CD1c-positive myeloid dendritic cell (primary cell): ENCODE measurements around the gene ICA1.

Source experiments
- DNase-seq: peaks from one replicate; pipeline ENCODE4 v3.0.0-alpha.2; 2016; ENCODE audit errors: extremely low spot score

Gene ICA1

DNA sequence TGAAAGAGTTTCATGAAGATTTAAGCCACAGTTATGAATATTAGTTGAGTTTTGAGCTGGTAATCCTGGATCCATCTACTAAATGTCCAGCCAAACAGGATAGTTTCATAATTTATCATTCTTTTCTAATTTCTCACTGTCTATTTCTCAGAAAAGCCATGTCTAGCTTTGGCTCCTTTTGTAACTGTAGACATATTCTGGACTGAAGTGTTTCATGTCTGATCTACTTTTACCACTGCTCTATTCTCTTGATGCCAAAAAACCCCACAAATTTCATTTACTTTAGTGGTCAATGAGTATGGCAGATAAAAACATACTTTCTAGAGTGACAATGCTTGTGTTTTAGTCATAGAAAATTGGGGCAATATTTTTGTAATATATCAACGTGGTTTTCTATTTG, 61.2 kb downstream of the ICA1 start:
- no peak for DNase-seq

DNA sequence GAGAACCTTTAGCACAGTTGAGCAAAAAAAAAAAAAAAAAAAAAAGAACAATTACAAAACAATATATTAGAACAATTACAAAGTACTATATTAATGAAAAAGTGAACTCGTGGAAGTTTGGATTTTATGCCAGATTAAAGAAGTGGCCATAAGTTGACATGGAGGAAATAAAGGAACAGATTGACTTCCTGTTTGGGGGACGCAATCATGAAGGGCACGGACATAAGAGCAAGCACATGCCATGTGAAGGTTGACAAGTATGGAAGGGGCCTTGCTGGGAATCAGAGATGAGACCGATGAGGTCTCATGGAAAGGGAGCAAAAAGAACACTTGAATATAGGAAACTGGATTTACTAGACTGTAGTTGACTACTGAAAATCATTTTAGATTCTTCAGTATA, 61.7 kb downstream of the ICA1 start:
- no peak for DNase-seq

DNA sequence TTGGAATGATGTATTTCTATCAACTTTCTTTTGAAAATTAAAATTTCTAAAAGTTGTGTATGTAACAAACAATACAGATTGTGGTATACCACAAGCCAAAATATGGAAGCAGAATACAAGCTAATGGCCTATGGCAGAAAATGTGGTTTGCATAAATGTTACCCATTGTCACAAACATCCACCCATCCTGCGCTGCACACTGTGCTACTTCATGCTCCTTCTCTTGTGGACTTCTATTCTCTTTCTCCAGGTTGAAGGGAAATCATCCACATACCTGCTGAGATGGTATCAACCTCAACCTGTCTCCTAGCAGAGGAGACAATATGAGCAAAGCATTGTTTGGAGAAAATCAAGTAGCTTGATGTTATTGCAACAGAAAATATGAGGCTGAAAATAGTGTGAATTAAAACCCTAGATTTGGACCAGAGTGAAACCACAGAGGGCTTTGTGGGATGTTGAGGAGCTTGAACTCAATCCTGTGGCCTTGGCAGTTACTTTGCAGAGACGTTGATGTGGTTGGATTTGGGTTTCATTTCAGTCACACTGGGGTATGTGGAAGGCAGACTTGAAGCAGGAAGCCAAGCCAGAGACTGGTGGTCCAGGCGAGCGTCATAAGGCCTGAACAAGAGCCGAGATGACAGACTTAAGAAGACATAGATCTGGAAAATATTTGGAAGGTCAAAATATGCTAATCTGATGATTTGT, 63.8 kb downstream of the ICA1 start:
- DNase-seq: no peak

DNA sequence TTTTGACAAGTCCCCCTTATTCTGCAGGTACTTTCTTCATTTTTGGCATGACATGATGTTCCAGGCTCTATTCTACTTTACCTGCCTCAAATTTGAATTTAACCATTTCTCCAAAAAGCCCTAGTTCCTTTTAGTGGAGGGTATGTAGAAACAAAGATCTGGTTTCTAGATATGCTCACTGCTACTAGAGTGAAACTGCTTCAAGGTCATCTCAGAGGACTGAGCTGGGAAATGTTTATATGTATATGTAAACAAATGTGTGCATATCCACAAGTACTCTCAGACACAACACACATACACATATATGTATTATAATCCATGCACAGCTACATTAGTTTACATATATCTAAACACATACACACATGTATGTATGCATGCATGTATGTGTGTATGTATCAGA, 69.1 kb downstream of the ICA1 start:
- DNase-seq: no peak

DNA sequence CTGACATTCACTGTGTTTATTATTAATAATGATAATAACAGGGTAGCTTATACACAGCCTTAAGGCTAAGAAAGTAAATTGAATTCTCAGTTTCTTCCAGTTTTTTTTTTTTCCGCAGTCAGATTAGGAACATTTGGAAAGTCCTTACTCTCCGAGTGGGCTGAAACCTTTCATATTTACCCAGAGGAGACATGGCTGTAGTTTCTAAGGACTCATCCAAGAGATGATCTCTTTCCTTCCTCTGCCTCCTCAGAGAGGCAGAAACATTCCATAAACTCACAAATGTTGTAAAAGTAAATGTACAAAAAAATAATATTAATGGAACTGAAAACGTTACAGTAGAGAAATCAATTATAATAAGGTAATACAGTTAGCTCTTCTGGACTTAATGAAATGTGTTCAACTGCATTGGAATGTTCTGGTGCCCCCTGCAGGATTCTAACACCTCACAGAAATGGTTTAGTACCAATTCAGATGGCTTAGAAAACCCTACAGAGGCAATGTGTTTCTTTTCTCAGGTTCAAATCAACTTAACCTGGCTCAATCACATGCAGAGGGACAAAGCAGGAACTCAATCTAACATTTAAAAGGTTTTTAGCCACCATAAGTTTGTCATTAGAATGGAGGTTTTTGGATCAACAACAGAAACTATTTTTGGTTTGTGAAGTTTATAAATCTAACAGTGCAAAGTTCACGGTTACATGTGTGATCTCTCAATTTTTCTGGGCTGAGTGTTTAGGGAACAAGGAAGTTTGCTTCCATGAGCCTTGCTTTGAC, 71.7 kb downstream of the ICA1 start:
- peak; percentile 69 for DNase-seq

DNA sequence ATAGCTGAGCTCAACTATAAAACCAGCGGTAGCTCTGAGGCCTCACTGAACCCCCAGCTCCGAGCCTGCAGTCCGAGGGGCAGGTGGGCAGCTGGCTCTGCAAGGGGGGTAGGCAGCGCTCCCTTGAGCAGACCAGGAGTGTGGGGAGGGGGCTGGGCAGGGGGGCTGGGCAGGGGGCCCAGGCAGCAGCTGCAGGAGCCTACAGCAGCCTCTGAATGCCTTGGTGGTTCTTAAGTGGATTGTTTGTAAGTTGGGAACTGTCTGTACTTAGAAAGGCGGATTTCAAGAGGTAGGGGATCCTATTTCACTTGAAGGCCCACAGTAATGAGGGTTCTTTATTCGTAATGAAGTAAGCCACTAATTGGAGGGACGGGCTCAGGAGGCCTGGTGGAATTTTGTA, 72.3 kb downstream of the ICA1 start:
- no peak for DNase-seq

DNA sequence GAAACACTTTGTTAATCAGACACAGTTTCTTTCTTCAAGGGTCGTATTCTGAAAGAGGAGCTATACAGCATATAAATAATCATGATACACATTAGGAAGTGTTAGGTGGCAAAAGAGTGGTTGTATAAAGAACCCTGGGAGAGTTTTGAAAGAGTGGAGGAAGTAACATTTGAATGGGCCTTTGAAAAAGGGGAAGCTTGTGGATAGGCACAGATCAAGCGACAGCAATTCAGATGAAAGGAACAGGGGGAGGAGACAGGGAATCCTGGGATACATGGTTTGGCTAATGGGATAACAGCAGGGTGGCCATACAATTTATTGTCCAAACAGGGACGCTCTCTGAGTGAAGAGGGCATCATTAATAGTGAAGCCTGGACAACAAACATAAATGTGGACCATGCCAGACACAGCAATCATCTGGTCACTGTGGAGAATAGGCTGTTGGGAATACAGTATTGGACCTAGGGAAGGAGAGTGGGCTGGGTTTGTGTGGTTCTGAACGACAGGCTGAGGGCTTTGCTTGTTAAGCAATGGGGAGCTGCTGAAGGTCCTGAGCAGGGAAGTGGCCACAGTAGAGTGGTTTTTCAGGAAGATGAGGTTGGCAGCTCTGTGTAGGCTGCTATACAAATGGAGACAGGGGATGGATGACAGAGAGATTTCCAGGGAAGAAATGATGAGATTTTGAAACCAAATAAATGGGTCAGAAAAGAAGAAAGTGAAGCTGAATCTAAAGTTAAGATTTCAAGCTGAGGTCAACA, 75.9 kb downstream of the ICA1 start:
- peak; percentile 44 for DNase-seq

DNA sequence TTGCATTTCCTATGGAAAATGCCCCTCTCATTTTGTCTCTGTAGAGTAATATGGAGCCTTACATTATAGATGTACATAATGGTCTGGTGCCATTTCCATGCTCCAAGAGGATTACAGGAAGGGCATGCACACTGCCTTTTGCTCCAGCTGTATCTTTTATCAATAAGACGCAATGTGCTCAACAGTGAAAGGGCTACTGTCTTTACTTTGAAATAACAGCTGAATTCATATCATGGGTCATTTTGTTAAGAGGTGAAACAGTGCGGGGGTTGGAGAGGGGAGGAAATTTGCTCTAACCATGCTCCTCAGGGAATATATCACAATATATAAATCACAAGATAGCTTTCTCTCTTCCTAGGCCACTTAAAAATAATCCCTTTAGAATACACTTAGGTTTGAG, 77.7 kb downstream of the ICA1 start:
- DNase-seq: no peak

DNA sequence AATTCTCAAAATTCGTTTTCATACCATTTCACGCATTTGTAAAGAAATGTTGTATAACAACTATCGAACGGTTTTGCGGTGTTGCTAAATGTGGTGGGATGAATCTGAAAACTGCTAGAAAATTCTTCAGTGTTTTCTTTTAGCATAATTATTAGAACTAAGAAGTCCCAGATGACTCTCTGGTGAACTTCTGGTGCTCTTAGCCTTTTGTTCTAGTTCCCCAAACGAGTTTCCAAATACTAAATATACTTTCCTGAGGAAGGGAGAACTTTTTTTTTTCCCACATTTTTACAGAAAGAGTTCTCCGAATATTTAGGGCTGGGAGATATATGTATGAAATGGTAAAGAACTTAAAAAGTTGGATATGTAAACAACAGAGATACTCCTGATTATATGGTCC, 82.5 kb downstream of the ICA1 start:
- DNase-seq: peak; percentile 43

DNA sequence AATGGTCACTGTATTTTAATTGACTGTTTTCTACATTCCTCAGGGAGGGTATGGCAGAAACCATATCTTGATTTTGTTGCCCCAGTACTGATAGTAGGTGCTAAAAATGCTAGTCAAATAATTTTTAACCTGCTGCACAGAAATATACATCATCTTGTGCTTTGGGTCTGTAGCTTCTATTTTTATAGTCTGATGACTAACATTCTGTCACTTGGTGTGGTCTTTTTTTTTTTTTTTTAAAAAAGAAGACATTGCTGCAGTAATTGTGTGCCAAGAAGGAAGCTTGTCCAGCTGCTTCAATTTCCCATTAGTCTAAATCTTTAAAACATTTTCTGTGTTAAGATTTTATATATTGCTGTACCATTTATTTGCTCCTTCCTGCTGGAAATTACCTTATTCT, 83.6 kb downstream of the ICA1 start:
- no peak for DNase-seq

DNA sequence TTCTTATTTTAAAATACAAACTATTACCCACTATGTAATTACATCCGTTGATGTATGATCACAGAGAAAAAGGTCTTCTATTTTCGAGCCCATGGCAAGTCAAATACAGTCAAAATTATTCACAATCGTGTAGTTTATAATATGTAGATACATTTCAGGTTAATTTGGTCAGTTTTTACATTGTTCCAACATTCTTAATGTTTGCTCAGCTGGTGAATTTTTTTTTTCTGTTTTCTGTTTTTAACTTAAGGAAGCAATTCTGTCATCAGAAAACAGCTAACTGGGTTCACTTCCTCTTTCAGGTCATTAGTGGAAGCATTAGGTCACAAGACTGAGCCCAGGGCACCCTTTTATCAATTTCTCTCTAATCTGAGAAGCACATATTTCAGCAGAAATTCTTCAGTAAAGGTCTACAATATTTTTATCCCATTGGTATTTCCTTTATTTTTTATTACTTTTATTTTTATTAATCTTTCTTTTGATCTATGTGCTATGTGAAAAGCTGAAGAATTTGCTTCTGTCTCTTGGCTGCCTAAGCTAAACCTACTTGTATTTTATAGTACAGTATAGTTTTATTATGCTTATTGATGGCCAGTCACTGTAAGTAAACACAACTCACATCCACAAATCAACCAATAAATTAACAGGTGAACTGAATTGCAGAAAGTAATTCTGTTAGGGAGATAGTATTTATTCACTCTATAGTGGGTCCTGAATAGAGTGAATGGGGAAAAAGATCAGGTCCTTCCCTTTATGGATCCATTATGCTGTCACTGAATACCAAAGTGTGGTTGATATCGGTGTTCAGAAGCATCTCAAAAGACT, 84.6 kb downstream of the ICA1 start:
- DNase-seq: peak; percentile 87

DNA sequence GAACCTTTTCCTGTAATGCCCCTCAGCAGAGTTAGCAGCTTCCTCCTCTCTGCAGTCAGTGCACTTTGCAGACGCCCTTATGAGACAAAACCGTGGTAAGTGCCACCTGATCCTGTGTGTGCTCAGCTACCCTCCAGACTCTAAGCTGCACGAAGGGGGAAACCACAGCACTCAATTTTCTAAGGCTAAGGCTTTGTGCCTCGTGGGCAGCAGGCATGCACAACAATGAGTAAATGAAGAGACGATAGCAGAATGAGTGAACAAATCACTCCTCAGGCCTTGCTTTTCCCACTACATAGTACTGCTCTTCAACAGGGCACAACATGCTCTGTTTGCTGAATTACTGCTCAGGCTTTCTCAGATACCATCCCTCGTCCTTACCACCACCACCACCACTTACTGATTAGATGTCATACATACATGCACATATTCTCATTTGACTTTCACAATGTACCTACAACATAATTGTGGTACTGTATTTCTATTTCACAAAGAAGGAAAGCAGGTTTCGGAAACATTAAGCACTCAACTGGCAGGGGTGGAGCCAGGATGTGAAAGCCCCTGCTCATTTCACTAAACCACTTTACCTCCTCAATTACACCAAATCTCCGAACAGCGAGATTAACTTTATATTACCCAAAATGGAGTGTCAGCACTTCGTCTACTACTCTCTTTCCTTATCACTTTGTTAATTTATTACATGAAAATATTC, 85.4 kb downstream of the ICA1 start:
- DNase-seq: peak; percentile 60

DNA sequence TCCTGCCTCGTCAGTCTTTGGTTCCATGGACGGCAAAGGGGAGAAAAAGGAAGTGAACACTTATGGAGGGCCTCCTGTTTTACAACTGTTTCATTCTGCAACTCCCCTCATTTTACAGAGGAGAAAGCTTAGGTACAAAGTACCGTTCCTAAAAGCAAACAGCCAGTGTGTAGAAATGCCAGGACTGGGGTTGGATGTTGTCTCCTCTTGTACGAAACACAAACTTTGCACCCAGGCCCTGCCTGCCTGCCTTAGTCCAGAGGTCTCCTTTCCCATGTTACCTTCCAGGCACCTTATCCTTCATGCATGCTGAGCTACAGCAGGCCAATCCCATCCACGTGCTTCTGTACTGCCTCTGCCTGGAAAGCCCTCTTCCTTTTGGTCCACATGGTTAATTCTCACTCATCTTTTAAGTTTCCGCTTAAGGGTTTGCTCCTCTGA, 86.0 kb downstream of the ICA1 start:
- no peak for DNase-seq

DNA sequence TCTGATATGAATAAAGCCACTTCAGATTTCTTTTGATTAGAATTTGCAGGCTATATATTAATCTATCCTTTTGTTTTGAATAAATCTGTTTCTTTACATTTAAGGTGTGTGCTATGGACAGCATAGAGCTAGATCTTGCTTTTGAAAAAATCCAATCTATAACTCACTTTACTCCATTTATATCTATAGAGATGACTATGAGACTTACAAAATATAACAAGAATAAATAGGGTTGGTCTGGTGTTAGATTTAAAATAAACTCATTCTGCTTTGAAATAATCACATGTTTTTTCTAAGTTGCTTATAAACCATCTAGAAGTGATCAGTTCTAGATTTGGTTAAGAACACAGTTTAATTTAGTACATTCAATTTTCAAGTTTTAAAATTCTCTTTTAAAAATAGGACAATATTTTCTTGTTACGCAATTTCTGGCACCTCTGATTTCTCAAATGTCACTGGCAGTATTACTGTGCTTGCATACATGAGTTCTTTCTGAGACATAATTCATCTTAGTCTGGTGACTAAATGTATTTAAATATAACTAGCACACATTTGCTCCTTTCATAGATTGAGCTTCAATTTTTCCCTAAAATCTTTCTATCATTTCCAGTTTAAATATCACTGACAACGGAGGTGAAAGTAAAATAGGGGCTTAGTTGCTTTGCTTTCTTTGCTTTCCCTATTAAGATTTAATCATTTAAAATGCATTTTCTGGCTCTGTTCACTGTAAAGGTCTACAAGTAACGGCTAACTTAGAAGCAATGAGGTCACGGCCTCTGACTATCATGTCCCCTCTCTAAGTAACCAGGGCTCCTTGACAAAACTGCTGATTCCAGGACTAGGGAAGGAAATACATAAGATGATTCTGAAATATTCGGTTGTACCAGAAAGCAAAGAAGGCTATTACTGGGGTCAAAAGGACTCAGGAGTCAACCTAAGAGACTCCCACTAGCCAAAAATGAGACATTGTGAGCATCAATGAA, 89.3 kb downstream of the ICA1 start:
- no peak for DNase-seq

DNA sequence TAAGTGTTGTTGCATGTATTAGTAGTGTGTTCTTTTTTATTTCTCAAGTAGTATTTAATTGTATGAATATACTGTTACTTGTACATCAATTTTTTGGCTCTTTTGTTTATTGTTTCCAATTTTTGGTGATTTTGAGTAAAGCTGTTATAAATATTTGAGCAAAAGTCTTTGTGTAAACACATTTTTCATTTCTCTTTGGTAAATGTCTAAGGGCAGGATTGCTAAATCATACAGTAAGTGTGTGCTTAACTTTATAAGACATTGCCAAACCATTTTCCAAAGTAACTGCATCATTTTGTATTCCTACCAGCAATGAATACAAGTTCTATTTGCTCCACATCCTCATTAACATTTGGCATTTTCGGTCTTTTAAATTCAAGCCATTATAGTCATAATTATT, 92.8 kb downstream of the ICA1 start:
- no peak for DNase-seq

DNA sequence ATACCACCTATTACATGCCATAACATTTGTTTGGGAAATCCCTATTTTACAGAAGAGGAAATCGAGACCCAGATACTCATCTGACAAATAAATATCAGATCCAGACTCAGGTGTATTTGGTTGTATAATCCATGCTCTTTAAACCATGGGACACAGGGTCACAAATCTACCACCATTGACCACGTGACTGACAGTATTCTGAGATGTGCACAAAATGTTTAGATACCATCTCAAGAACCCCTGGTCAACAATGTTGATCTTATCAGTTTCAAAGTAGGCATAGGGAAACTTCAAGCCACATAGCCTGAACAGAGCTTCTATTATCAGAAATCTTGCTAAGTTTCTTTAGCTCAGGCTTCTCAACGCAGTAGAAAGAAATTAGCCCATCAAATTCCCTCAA, 93.6 kb downstream of the ICA1 start:
- DNase-seq: no peak

DNA sequence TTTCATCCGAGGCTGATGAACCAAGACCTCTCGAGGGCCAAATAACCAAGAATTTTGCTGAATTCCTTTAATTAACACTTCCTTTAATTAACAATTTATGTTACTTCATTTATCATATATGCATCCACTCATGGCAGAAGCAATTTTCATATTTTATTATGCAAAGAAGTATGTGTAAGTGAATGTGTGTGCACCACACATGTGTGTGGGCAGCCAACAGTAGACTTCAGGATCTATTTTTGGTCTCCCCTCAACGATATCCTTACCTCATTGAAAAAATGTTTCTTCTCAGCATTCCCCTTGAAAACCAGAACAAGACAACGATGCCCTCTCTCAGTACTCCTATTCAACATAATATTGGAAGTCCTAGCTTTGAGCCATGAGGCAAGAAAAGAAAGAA, 96.8 kb downstream of the ICA1 start:
- DNase-seq: no peak

DNA sequence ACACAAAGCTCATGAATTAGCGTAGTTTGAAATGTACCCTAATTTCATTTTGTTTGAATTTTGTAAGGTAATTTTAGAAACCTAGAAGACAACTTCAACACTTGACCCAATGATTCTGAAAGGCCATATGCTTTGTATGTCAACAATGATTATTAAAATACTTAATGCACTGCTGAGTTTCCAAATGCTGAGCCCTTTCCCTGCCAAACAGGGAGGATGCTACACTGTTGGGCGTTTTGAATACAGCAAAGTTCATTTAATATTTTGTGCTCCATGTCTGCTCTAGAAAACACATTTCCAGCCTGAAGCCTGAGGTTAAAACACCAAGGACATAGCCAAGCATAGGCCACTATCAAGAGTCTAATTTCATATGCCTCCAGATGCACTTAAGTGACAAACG, 99.8 kb downstream of the ICA1 start:
- no peak for DNase-seq

DNA sequence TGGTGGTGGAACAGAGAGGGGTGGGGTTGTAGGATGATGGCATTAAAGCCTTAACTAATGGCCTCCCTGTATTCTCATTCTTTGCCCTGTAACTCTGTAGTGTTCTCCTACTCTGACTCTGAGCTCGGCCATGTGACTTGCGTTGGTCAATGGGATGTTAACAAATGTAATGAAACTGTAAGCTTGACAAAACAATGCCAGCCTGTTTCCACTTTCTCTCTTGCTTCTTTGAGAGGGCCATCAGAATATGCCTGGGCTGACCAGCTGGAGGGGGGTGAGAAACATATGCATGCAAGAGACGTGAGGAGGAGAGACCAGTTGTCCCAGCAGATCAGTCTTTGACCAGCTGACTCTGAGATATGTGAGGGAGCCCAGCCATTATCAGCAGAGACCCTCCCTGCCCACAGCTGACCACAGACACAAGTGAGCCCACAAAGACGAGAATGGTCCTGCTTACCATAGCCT, 100.6 kb downstream of the ICA1 start:
- no peak for DNase-seq

DNA sequence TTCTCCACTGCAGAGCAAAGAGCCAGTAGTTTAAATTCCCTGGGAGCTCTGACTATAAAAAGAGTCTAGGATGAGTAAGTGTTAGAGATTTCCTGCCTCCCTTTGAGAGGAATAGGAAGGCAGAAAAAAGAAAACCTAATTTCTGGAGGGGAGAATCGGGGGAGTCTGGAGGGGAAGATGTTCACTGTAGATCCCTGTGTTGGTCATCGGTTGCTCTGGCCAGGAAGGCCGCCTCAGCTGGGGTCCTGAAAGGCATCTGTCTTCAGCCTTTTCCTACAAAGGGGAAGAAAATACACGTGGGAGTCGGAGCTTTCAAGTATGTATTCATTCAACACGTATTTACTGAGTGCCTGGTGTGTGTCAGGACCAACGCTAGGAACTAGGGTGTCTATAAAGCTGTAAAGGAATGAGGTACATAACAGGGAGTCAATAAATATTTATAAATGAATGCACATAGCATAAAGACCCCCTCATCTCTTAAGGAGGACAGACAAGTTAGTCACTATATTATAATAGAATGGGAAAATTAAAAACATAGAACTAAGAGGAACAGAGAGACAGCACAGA, 101.1 kb downstream of the ICA1 start:
- DNase-seq: no peak
